ENCODE data around the gene CDH4. TPM values are rescaled to one million over a fixed set of nuclear protein-coding genes. Genes with fewer than 3 reads are reported as not detected.

Gene CDH4
- polyA plus RNA-seq, 1 donor (not counting 4 experiments of a cell fraction or from before 2014, with no cell fraction given): 2.2 TPM

GRCh38 chr20:61930776-61931475, 678.9 kb downstream of the CDH4 start:
- Histone ChIP-seq H3K27me3 (ENCODE audit: control insufficient read depth, extremely low read depth, insufficient read depth, low read length) (no peaks in the 10 kb centered on the region), H3K4me2 (ENCODE audit: control insufficient read depth, extremely low read depth, insufficient read depth, low read depth, low read length) (no peak overlapping the region), H3K9me1 (ENCODE audit: control insufficient read depth, extremely low read depth, insufficient read depth, low read length) (no peaks in the 10 kb centered on the region), H3K9me3 (ENCODE audit: control insufficient read depth, low read depth, low read length) (no peaks in the 10 kb centered on the region), H2AFZ (ENCODE audit: control insufficient read depth, low read length) (no peak overlapping the region), H3K79me2 (ENCODE audit: control insufficient read depth, insufficient read depth, low read length) (no peaks in the 10 kb centered on the region), H3K36me3 (ENCODE audit: control insufficient read depth in 2 of 2, extremely low read depth in 1 of 2, insufficient read depth in 2 of 2, low read length in 2 of 2) (no peaks in the 10 kb centered on the region), H3K27ac (ENCODE audit: control insufficient read depth, insufficient read depth, low read length) (no peak overlapping the region), H3K4me1 (ENCODE audit: control insufficient read depth, extremely low read depth, insufficient read depth, low read length) (no peaks in the 10 kb centered on the region), H3K4me3 (ENCODE audit: control insufficient read depth in 2 of 3, extremely low read depth in 1 of 3, insufficient read depth in 2 of 3, low read depth in 1 of 3, low read length in 3 of 3) (no peak overlapping the region), H3K9ac (ENCODE audit: control insufficient read depth, extremely low read depth, insufficient read depth, low read length) (no peak overlapping the region), H4K20me1 (ENCODE audit: control insufficient read depth, extremely low read depth, insufficient read depth, low read length) (no peaks in the 10 kb centered on the region)
- no peak for FAIRE-seq
- dilution Hi-C loops (cut with MboI; ENCODE audit: extremely low pct_ligation_motif_present, low sequenced_read_pairs): no loop called here
- no peak for DNase-seq (ENCODE audit: low read depth, low spot score)
- TF ChIP-seq EZH2 (IDR thresholded peaks at IDR 0.05; ENCODE audit: low read length): no peak
- TF ChIP-seq, protein P1, sequence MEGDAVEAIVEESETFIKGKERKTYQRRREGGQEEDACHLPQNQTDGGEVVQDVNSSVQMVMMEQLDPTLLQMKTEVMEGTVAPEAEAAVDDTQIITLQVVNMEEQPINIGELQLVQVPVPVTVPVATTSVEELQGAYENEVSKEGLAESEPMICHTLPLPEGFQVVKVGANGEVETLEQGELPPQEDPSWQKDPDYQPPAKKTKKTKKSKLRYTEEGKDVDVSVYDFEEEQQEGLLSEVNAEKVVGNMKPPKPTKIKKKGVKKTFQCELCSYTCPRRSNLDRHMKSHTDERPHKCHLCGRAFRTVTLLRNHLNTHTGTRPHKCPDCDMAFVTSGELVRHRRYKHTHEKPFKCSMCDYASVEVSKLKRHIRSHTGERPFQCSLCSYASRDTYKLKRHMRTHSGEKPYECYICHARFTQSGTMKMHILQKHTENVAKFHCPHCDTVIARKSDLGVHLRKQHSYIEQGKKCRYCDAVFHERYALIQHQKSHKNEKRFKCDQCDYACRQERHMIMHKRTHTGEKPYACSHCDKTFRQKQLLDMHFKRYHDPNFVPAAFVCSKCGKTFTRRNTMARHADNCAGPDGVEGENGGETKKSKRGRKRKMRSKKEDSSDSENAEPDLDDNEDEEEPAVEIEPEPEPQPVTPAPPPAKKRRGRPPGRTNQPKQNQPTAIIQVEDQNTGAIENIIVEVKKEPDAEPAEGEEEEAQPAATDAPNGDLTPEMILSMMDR (optimal IDR thresholded peaks at IDR 0.05 in 1 of 3, IDR thresholded peaks at IDR 0.05 in 1 of 3, conservative IDR thresholded peaks at IDR 0.05 in 1 of 3; ENCODE audit: extremely low read depth in 1 of 3, insufficient read depth in 2 of 3, low read length in 3 of 3): no peak

DNA sequence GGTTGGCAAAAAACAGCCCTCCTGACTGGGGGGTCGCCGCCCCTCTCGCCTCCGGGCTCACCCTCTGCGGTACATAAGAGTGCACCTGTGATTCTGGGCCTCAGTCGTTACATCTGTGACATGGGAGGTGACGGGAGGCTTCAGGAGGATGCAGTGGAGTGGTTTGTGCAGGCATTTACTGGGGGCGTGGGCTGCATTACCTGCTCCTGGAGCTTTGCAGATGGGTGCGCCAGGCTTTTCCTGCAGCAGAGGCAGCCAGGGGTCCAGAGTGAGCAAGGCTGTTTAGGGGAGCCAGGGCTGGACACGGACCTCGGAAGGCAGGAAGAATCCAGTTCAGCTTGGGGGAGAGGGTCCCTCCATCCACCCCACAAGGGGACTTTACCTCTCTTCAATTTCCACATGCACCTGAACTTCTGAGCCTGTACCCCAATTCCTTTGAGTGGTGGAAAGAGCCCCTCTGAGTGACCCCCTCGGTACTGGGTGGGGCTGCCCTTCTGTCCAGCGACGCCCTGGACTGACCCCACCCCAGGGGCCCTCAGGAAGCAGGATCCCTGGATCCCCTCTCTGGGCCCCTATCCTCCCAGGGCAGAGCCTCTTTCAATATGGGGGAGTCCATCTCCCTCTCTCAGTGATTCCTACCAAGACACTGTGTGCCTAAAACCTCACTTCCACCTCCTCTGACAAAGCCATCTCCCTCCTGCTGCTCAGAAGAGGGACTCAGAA, 679.6 kb downstream of the CDH4 start:
- dilution Hi-C loops (cut with MboI; ENCODE audit: extremely low pct_ligation_motif_present, low sequenced_read_pairs): no loop called here
- Histone ChIP-seq H3K9me3 (ENCODE audit: control insufficient read depth, low read depth, low read length) (no peaks in the 10 kb centered on the region), H3K9ac (ENCODE audit: control insufficient read depth, extremely low read depth, insufficient read depth, low read length) (no peak overlapping the region), H3K27me3 (ENCODE audit: control insufficient read depth, extremely low read depth, insufficient read depth, low read length) (no peaks in the 10 kb centered on the region), H3K36me3 (ENCODE audit: control insufficient read depth in 2 of 2, extremely low read depth in 1 of 2, insufficient read depth in 2 of 2, low read length in 2 of 2) (no peaks in the 10 kb centered on the region), H3K79me2 (ENCODE audit: control insufficient read depth, insufficient read depth, low read length) (no peaks in the 10 kb centered on the region), H3K4me3 (ENCODE audit: control insufficient read depth in 2 of 3, extremely low read depth in 1 of 3, insufficient read depth in 2 of 3, low read depth in 1 of 3, low read length in 3 of 3) (no peak overlapping the region), H2AFZ (ENCODE audit: control insufficient read depth, low read length) (no peak overlapping the region), H3K4me2 (ENCODE audit: control insufficient read depth, extremely low read depth, insufficient read depth, low read depth, low read length) (no peak overlapping the region), H4K20me1 (ENCODE audit: control insufficient read depth, extremely low read depth, insufficient read depth, low read length) (no peaks in the 10 kb centered on the region), H3K27ac (ENCODE audit: control insufficient read depth, insufficient read depth, low read length) (no peak overlapping the region), H3K4me1 (ENCODE audit: control insufficient read depth, extremely low read depth, insufficient read depth, low read length) (no peaks in the 10 kb centered on the region), H3K9me1 (ENCODE audit: control insufficient read depth, extremely low read depth, insufficient read depth, low read length) (no peaks in the 10 kb centered on the region)
- DNase-seq (ENCODE audit: low read depth, low spot score) (no peak), FAIRE-seq (no peak)
- TF ChIP-seq EZH2 (IDR thresholded peaks at IDR 0.05; ENCODE audit: low read length): no peak

Data from keratinocyte (primary cell).